K562 (cell line): ENCODE measurements around the gene ARHGEF4. TPM values are rescaled to one million over a fixed set of nuclear protein-coding genes. Genes with fewer than 3 reads are reported as not detected.

Experiments
- ATAC-seq: fragments of 200-7000 bp; cut with Tn5 transposase; 3 replicates; pipeline ENCODE4 v1.9.1; 2020; ENCODE audit warnings: moderate library complexity
- BruUV-seq: library from RNA; stranded (reverse); fragments of 400-500 nt; replicated peaks from 2 replicates; lab custom pipeline; 2021; lab: Mats Ljungman, UMichigan
- CTCF ChIA-PET: fragments of 300-600 bp; formaldehyde crosslinking; extraction: SDS; loops from one replicate; lab custom pipeline; 2021; ENCODE audit warnings: low intra/inter-chr PET ratio; lab: Yijun Ruan, JAX
- POLR2A ChIA-PET: fragments of 300-600, 350-650 bp; sonication (Branson Sonifier 250); formaldehyde crosslinking; extraction: SDS; loops from one replicate; lab custom pipeline; 2021; ENCODE audit warnings: antibody characterized with exemption, inconsistent platforms; lab: Yijun Ruan, JAX
- DNase-seq, 4 experiments: peaks; one replicate each; pipeline versions ENCODE4 v3.0.0 to v3.0.0-alpha.2; 2011 to 2018; ENCODE audit warnings: low spot score in 3 of 4, mixed read lengths in 3 of 4; ENCODE audit errors: extremely low read depth in 1 of 4
- FAIRE-seq: peaks from 2 replicates; lab custom pipeline; 2011; peaks lifted over from hg19 to GRCh38; lab: Jason Lieb, UNC
- H2AFZ ChIP-seq: 2 replicates; pipeline ENCODE4 v1.6.0; 2011; ENCODE audit warnings: low read depth, low read length, control low read depth, inconsistent platforms
- H3K27ac ChIP-seq: fragments of 200-600 bp; 3 replicates; pipeline ENCODE4 v1.8.0; 2011; ENCODE audit warnings: low read depth, mild to moderate bottlenecking, control low read depth, inconsistent platforms, low read length, moderate library complexity, mixed read lengths; ENCODE audit errors: extremely low read depth
- H3K27me3 ChIP-seq, 2 experiments: fragments of 300-600 bp in 1 of 2; 2 replicates in 1 of 2; 3 replicates in 1 of 2; pipeline versions ENCODE4 v1.6.0 to v1.8.0; 2011; ENCODE audit warnings: inconsistent platforms in 2 of 2, low read length in 2 of 2, mild to moderate bottlenecking in 1 of 2, mixed read lengths in 1 of 2, moderate library complexity in 1 of 2; ENCODE audit not compliant: control insufficient read depth in 2 of 2, insufficient read depth in 2 of 2
- H3K36me3 ChIP-seq: fragments of 300-600 bp; 3 replicates; pipeline ENCODE4 v1.8.0; 2011; ENCODE audit warnings: mild to moderate bottlenecking, low read length, inconsistent platforms; ENCODE audit not compliant: control insufficient read depth, insufficient read depth
- H3K4me1 ChIP-seq, 2 experiments: fragments of 200-600 bp in 1 of 2; replicated peaks in 1 of 2; 2 replicates in 1 of 2; 3 replicates in 1 of 2; pipeline versions ENCODE4 v1.5.1 to v1.8.0; 2011; ENCODE audit warnings: inconsistent platforms in 2 of 2, low read length in 2 of 2, mild to moderate bottlenecking in 1 of 2, mixed read lengths in 1 of 2, moderate library complexity in 1 of 2; ENCODE audit not compliant: control insufficient read depth in 2 of 2, insufficient read depth in 2 of 2
- H3K4me2 ChIP-seq: 2 replicates; pipeline ENCODE4 v1.6.1; 2011; ENCODE audit warnings: low read length, control low read depth, inconsistent platforms, mixed read lengths; ENCODE audit not compliant: insufficient read depth
- H3K4me3 ChIP-seq: fragments of 200-600 bp; sonication (generic), shearing (Covaris generic); 2 replicates; pipeline ENCODE4 v1.5.1; 2016; ENCODE audit warnings: control low read depth, inconsistent platforms
- H3K79me2 ChIP-seq: fragments of 200-600 bp; 3 replicates; pipeline ENCODE4 v1.8.0; 2011; ENCODE audit warnings: low read length, inconsistent platforms; ENCODE audit not compliant: control insufficient read depth, insufficient read depth
- H3K9ac ChIP-seq, 2 experiments: 2 replicates each; pipeline versions ENCODE4 v1.6.0 to v1.6.1; 2011; ENCODE audit warnings: low read depth in 2 of 2, low read length in 2 of 2, control low read depth in 1 of 2, inconsistent platforms in 1 of 2, mild to moderate bottlenecking in 1 of 2, mixed read lengths in 1 of 2; ENCODE audit not compliant: insufficient read depth in 1 of 2
- H3K9me1 ChIP-seq: one replicate; pipeline ENCODE4 v1.6.0; 2011; ENCODE audit warnings: inconsistent platforms, mild to moderate bottlenecking, low read length, moderate library complexity; ENCODE audit not compliant: control insufficient read depth, insufficient read depth
- H3K9me3 ChIP-seq: replicated peaks from 2 replicates; pipeline ENCODE4 v1.5.1; 2011; ENCODE audit warnings: low read depth, low read length, inconsistent platforms; ENCODE audit not compliant: control insufficient read depth, insufficient read depth
- H4K20me1 ChIP-seq: replicated peaks from 2 replicates; pipeline ENCODE4 v1.6.1; 2011; ENCODE audit warnings: low read length, inconsistent platforms, mixed read lengths; ENCODE audit not compliant: control insufficient read depth, insufficient read depth
- WGBS: fragments of 100-300 bp; shearing (Covaris generic); methylation state at CpG from one replicate; pipeline ENCODE4 v1.1.6; 2016; ENCODE audit warnings: low coverage, mixed read lengths; ENCODE audit not compliant: insufficient coverage; ENCODE audit errors: missing lambda C conversion rate; 5-methylcytosine and 5-hydroxymethylcytosine counted together
- in situ Hi-C: fragments of 300-500 bp; cut with MboI; formaldehyde crosslinking; loops from 4 replicates; pipeline ENCODE4 v1.15.0; 2018; ENCODE audit warnings: inconsistent platforms, mixed read lengths
- intact Hi-C: fragments of 100-400 bp; cut with micrococcal nuclease; formaldehyde crosslinking; loops from 2 replicates; pipeline ENCODE4 v1.14.2; 2022
- polyA plus RNA-seq, 8 experiments: library from polyadenylated mRNA; depleted of rRNA in 4 of 8; stranded (reverse) in 5 of 8; unstranded in 3 of 8; fragments of >200 nt; fragmentation: Nextera tagmentation in 2 of 8; fragmentation: Illumina TruSeq in 1 of 8; extraction: Ambion mirVana in 2 of 8; extraction: Trizol in 1 of 8; gene quantifications; 2 replicates each; pipeline versions ENCODE4 v1.2.1 to v1.2.3, GENCODE V29; 2011 to 2014; ENCODE audit warnings: inconsistent platforms in 1 of 8, missing spikeins in 1 of 8
- total RNA-seq, 7 experiments: library from RNA; depleted of rRNA in 6 of 7; stranded (reverse); fragments of >200 nt in 6 of 7; fragmentation: Illumina TruSeq in 2 of 7; extraction: Trizol in 2 of 7; gene quantifications; 2 replicates each; pipeline versions ENCODE4 v1.2.1 to v1.2.3, GENCODE V29; 2011 to 2021; ENCODE audit warnings: low replicate concordance in 1 of 7
- TF ChIP-seq, protein P1 (sequence below): sonication (generic); formaldehyde crosslinking; IDR thresholded peaks from 2 replicates; pipeline ENCODE4 v1.8.1; 2023; ENCODE audit warnings: mild to moderate bottlenecking, missing genetic modification reagents
- TF ChIP-seq, protein P2 (sequence below), 3 experiments: IDR thresholded peaks in 2 of 3; conservative IDR thresholded peaks in 1 of 3; 2 replicates each; pipeline ENCODE4 v1.5.1; 2011 to 2012; ENCODE audit warnings: low read length in 3 of 3, mild to moderate bottlenecking in 3 of 3, control low read depth in 2 of 3, improper control_type of control experiment in 1 of 3, inconsistent platforms in 1 of 3, low read depth in 1 of 3, mixed read lengths in 1 of 3, moderate library complexity in 1 of 3; ENCODE audit not compliant: insufficient read depth in 2 of 3

ARHGEF4 gene
- total and polyA plus RNA-seq, 9 of the 15 experiments (the other 6 are each of a cell fraction or from before 2014, with no cell fraction given) = not detected

DNA sequence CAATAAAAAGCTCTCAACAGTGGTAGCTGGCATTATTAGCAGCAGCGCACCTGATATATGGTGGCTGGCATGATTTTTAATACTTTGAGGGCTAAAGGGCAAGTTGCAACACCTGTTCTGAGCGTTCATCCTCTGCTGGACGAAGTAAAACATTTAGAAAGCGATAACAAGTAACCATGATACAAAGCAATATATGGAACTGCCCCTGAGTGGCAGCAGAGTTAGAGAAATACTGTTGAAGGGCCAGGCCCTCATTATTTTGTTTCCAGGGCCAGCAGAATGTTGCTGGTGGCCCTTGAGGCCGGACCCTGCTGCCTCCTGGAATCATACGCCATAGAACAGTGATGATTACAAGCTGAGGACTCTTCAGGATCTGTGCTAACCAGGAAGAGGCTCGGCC lies 47.8 kb downstream of the ARHGEF4 start:
- Histone ChIP-seq H3K79me2 (no peaks in the 10 kb centered on the region), H2AFZ (no peak overlapping the region), H3K9me3 (no peaks in the 10 kb centered on the region), H3K4me3 (no peak overlapping the region), H3K27ac (no peak overlapping the region), H4K20me1 (no peaks in the 10 kb centered on the region), H3K4me2 (no peak overlapping the region), H3K9ac (no peak overlapping the region), H3K36me3 (no peaks in the 10 kb centered on the region), H3K9me1 (no peaks in the 10 kb centered on the region)
- WGBS = 2% methylated on average over 7 of the region's 7 CpGs
- intact Hi-C loops = no loop called here
- no TSS peak for BruUV-seq
- FAIRE-seq (no peak), DNase-seq (no peak), ATAC-seq (peak; percentile 45; the same call in 1 of the 3 replicates)
- ChIA-PET POLR2A (no interaction called here), CTCF (no interaction called here)
- in situ Hi-C loops = no loop called here
- TF ChIP-seq, protein P1, sequence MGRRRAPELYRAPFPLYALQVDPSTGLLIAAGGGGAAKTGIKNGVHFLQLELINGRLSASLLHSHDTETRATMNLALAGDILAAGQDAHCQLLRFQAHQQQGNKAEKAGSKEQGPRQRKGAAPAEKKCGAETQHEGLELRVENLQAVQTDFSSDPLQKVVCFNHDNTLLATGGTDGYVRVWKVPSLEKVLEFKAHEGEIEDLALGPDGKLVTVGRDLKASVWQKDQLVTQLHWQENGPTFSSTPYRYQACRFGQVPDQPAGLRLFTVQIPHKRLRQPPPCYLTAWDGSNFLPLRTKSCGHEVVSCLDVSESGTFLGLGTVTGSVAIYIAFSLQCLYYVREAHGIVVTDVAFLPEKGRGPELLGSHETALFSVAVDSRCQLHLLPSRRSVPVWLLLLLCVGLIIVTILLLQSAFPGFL (CRISPR knock-in tag) = no peak
- TF ChIP-seq, protein P2, sequence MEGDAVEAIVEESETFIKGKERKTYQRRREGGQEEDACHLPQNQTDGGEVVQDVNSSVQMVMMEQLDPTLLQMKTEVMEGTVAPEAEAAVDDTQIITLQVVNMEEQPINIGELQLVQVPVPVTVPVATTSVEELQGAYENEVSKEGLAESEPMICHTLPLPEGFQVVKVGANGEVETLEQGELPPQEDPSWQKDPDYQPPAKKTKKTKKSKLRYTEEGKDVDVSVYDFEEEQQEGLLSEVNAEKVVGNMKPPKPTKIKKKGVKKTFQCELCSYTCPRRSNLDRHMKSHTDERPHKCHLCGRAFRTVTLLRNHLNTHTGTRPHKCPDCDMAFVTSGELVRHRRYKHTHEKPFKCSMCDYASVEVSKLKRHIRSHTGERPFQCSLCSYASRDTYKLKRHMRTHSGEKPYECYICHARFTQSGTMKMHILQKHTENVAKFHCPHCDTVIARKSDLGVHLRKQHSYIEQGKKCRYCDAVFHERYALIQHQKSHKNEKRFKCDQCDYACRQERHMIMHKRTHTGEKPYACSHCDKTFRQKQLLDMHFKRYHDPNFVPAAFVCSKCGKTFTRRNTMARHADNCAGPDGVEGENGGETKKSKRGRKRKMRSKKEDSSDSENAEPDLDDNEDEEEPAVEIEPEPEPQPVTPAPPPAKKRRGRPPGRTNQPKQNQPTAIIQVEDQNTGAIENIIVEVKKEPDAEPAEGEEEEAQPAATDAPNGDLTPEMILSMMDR (IDR thresholded peaks at IDR 0.05 in 2 of 3, conservative IDR thresholded peaks at IDR 0.05 in 1 of 3; ENCODE audit: insufficient read depth in 2 of 3, low read depth in 1 of 3, low read length in 3 of 3) = peak in 1 of 3 experiments; percentile 11; a peak in 1 of 6 replicates
- TF ChIP-seq, all 486 proteins: peak for 1
- H3K27me3 ChIP-seq = peaks cover 7 to 43% of the 10 kb centered on the region in 2 experiments; a peak in 3 of 5 replicates
- H3K4me1 ChIP-seq = no peaks in the 10 kb centered on the region
